Skeletal muscle tissue (tissue), 4 donors: Measurements from ENCODE around the gene NFYC. TPM values are rescaled to one million over a fixed set of nuclear protein-coding genes. Genes with fewer than 3 reads are reported as not detected.

Experiments used
- H3K27ac ChIP-seq: one replicate; pipeline ENCODE4 v1.7.0; 2013; ENCODE audit warnings: mild to moderate bottlenecking, low read depth, low read length, inconsistent platforms
- H3K27me3 ChIP-seq, 3 donors: one replicate each; pipeline ENCODE4 v1.7.0; 2013; ENCODE audit warnings: low read length in 3 of 3; ENCODE audit not compliant: control insufficient read depth in 3 of 3, insufficient read depth in 3 of 3
- H3K36me3 ChIP-seq, 3 donors: one replicate each; pipeline ENCODE4 v1.7.0; 2013; ENCODE audit warnings: low read length in 3 of 3; ENCODE audit not compliant: control insufficient read depth in 3 of 3, insufficient read depth in 3 of 3
- H3K4me1 ChIP-seq, 3 donors: one replicate each; pipeline ENCODE4 v1.7.0; 2013; ENCODE audit warnings: low read length in 3 of 3, mild to moderate bottlenecking in 3 of 3; ENCODE audit not compliant: control insufficient read depth in 3 of 3, insufficient read depth in 3 of 3
- H3K4me3 ChIP-seq, 3 donors: one replicate each; pipeline ENCODE4 v1.7.0; 2013; ENCODE audit warnings: low read length in 3 of 3
- H3K9ac ChIP-seq, 3 donors: one replicate each; pipeline ENCODE4 v1.7.0; 2013; ENCODE audit warnings: low read length in 3 of 3, mild to moderate bottlenecking in 3 of 3, moderate library complexity in 2 of 3, low read depth in 1 of 3
- H3K9me3 ChIP-seq, 3 donors: one replicate each; pipeline ENCODE4 v1.7.0; 2013; ENCODE audit warnings: low read length in 3 of 3; ENCODE audit not compliant: control insufficient read depth in 3 of 3
- total RNA-seq: library from RNA; depleted of rRNA; stranded (reverse); fragments of >200 nt; gene quantifications from one replicate; pipeline ENCODE4 v1.2.3, GENCODE V29; 2014
- donor health status: Osteomylitis.

Gene NFYC
- total RNA-seq, 1 donor from 2014 or later, result 28.2 TPM

GRCh38 chr1:40784771-40785151 lies 93.3 kb downstream of the NFYC start:
- H3K9ac ChIP-seq, result peak overlapping the region; percentile 61 to 79 (median 76)
- H3K9me3 ChIP-seq, result no peaks in the 10 kb centered on the region
- H3K4me3 ChIP-seq, result peak overlapping the region; percentile 38 to 71 (median 70)
- H3K36me3 ChIP-seq, result no peaks in the 10 kb centered on the region
- peaks cover 24 to 43% (median 37%) of the 10 kb centered on the region in 3 donors for H3K4me1 ChIP-seq
- peaks cover 0 to 4% (median 0%) of the 10 kb centered on the region in 3 donors for H3K27me3 ChIP-seq
- peak overlapping the region; percentile 87 for H3K27ac ChIP-seq

- no peaks in the 10 kb centered on the region for H3K36me3 ChIP-seq
- H3K4me1 ChIP-seq, result peaks cover 24 to 50% (median 37%) of the 10 kb centered on the region in 3 donors
- H3K4me3 ChIP-seq, result peak overlapping the region in 2 of 3 donors; percentile 22 to 71
- H3K27ac ChIP-seq, result peak overlapping the region; percentile 87
- H3K27me3 ChIP-seq, result peaks cover 0 to 4% (median 0%) of the 10 kb centered on the region in 3 donors
- no peaks in the 10 kb centered on the region for H3K9me3 ChIP-seq
- peak overlapping the region; percentile 33 to 79 (median 76) for H3K9ac ChIP-seq
These were observed 93.9 kb downstream of the NFYC start for GRCh38 chr1:40785446-40785845.

- H3K27ac ChIP-seq, result no peak overlapping the region
- H3K27me3 ChIP-seq, result peaks cover 0 to 4% (median 0%) of the 10 kb centered on the region in 3 donors
- peak overlapping the region in 1 of 3 donors; percentile 45 for H3K9ac ChIP-seq
- peak overlapping the region in 1 of 3 donors; percentile 6 for H3K4me3 ChIP-seq
- H3K9me3 ChIP-seq, result no peaks in the 10 kb centered on the region
- no peaks in the 10 kb centered on the region for H3K36me3 ChIP-seq
- H3K4me1 ChIP-seq, result peaks cover 24 to 53% (median 37%) of the 10 kb centered on the region in 3 donors
These were observed 94.9 kb downstream of the NFYC start for GRCh38 chr1:40786171-40786994.

GRCh38 chr1:40786995-40787705 lies 95.6 kb downstream of the NFYC start:
- peaks cover 24 to 54% (median 34%) of the 10 kb centered on the region in 3 donors for H3K4me1 ChIP-seq
- no peaks in the 10 kb centered on the region for H3K9me3 ChIP-seq
- peaks cover 0 to 4% (median 0%) of the 10 kb centered on the region in 3 donors for H3K27me3 ChIP-seq
- no peak overlapping the region for H3K9ac ChIP-seq
- no peaks in the 10 kb centered on the region for H3K36me3 ChIP-seq
- H3K27ac ChIP-seq, result no peak overlapping the region
- H3K4me3 ChIP-seq, result no peak overlapping the region

- H3K27ac ChIP-seq, result no peak overlapping the region
- H3K36me3 ChIP-seq, result no peaks in the 10 kb centered on the region
These were observed 96.4 kb downstream of the NFYC start for GRCh38 chr1:40787737-40788560.

GRCh38 chr1:40788561-40789341 lies 97.2 kb downstream of the NFYC start:
- Histone ChIP-seq H3K27ac (no peak overlapping the region), H3K36me3 (no peaks in the 10 kb centered on the region), H3K27me3 (no peaks in the 10 kb centered on the region), H3K9me3 (no peaks in the 10 kb centered on the region), H3K9ac (peak overlapping the region in 1 of 3 donors; percentile 25), H3K4me3 (no peak overlapping the region), H3K4me1 (peaks cover 14 to 45% (median 21%) of the 10 kb centered on the region in 3 donors)

More at GRCh38 chr1:40787737-40788560, 96.4 kb downstream of the NFYC start:
- Histone ChIP-seq H3K9ac (no peak overlapping the region), H3K27me3 (no peaks in the 10 kb centered on the region), H3K9me3 (no peaks in the 10 kb centered on the region), H3K4me3 (no peak overlapping the region), H3K4me1 (peaks cover 19 to 46% (median 26%) of the 10 kb centered on the region in 3 donors)

- Histone ChIP-seq H3K9me3 (no peaks in the 10 kb centered on the region), H3K4me1 (peaks cover 13 to 49% (median 20%) of the 10 kb centered on the region in 3 donors), H3K36me3 (no peaks in the 10 kb centered on the region), H3K4me3 (no peak overlapping the region), H3K9ac (no peak overlapping the region), H3K27me3 (no peaks in the 10 kb centered on the region), H3K27ac (no peak overlapping the region)
These were observed 97.8 kb downstream of the NFYC start for GRCh38 chr1:40789342-40789598.

GRCh38 chr1:40789661-40790430 lies 98.3 kb downstream of the NFYC start:
- no peaks in the 10 kb centered on the region for H3K9me3 ChIP-seq
- H3K27me3 ChIP-seq, result no peaks in the 10 kb centered on the region
- no peak overlapping the region for H3K9ac ChIP-seq
- H3K4me3 ChIP-seq, result no peak overlapping the region
- peaks cover 8 to 44% (median 16%) of the 10 kb centered on the region in 3 donors for H3K4me1 ChIP-seq
- no peak overlapping the region for H3K27ac ChIP-seq
- H3K36me3 ChIP-seq, result no peaks in the 10 kb centered on the region

- no peak overlapping the region for H3K9ac ChIP-seq
- no peak overlapping the region for H3K27ac ChIP-seq
- H3K4me1 ChIP-seq, result peaks cover 14 to 44% (median 16%) of the 10 kb centered on the region in 3 donors
- no peaks in the 10 kb centered on the region for H3K9me3 ChIP-seq
- H3K27me3 ChIP-seq, result no peaks in the 10 kb centered on the region
- H3K36me3 ChIP-seq, result no peaks in the 10 kb centered on the region
- H3K4me3 ChIP-seq, result no peak overlapping the region
These were observed 100.5 kb downstream of the NFYC start for GRCh38 chr1:40792036-40792435.
